ENCODE results near the gene ALDH2. TPM values are rescaled to one million over a fixed set of nuclear protein-coding genes. Genes with fewer than 3 reads are reported as not detected.

Gene ALDH2
- total RNA-seq, 4 donors from 2014 or later, result 191 to 418 (median 305) TPM

DNA sequence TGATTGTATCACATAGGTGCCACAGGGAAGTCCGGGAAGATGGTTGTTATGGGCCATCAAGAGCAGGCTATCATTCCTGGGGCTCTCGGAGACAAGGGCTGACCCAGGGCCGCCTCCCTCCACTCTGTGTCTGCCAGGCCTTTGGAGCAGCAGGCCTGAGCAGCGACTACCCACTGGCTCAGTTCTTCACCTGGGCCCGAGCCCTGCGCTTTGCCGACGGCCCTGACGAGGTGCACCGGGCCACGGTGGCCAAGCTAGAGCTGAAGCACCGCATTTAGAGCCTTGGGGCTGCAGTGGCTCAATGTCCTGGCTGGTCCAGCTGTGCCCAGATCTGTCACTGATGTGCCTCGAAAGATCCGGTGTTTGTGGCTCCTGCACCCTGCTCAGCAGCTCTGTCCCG, 10.5 kb upstream of the ALDH2 start:
- TF ChIP-seq, protein P1, sequence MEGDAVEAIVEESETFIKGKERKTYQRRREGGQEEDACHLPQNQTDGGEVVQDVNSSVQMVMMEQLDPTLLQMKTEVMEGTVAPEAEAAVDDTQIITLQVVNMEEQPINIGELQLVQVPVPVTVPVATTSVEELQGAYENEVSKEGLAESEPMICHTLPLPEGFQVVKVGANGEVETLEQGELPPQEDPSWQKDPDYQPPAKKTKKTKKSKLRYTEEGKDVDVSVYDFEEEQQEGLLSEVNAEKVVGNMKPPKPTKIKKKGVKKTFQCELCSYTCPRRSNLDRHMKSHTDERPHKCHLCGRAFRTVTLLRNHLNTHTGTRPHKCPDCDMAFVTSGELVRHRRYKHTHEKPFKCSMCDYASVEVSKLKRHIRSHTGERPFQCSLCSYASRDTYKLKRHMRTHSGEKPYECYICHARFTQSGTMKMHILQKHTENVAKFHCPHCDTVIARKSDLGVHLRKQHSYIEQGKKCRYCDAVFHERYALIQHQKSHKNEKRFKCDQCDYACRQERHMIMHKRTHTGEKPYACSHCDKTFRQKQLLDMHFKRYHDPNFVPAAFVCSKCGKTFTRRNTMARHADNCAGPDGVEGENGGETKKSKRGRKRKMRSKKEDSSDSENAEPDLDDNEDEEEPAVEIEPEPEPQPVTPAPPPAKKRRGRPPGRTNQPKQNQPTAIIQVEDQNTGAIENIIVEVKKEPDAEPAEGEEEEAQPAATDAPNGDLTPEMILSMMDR (IDR thresholded peaks at IDR 0.05; ENCODE audit: low read depth), result no peak

- TF ChIP-seq, protein P1 (IDR thresholded peaks at IDR 0.05; ENCODE audit: low read depth), result no peak
These were observed 10.1 kb upstream of the ALDH2 start for GRCh38 chr12:111756681-111757080.

GRCh38 chr12:111757361-111758119, 9.2 kb upstream of the ALDH2 start:
- TF ChIP-seq, protein P1 (IDR thresholded peaks at IDR 0.05; ENCODE audit: low read depth), result no peak

- TF ChIP-seq, protein P1 (IDR thresholded peaks at IDR 0.05; ENCODE audit: low read depth), result no peak
These were observed 8.6 kb upstream of the ALDH2 start for GRCh38 chr12:111758120-111758561.

GRCh38 chr12:111759271-111759670, 7.5 kb upstream of the ALDH2 start:
- TF ChIP-seq, protein P1 (IDR thresholded peaks at IDR 0.05; ENCODE audit: low read depth), result no peak

GRCh38 chr12:111759991-111760390, 6.7 kb upstream of the ALDH2 start:
- TF ChIP-seq, protein P1 (IDR thresholded peaks at IDR 0.05; ENCODE audit: low read depth), result no peak

DNA sequence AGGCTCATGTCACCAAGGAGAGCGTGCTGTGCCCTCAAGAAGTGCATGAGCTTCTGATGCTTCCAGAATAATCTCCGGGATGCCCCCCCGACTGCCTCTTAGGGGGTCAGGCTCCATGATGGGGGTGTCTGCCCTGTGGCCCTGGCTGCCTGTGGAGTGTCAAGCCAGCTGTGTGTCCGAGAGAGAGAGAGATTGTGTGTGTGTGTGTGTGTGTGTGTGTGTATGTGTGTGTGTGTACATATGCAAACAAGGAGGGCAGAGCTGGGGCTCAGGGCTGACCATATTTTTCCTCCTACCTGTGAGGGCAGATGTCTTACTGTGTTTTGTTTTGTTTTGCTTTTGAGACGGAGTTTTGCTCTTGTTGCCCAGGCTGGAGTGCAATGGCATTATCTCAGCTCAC, 5.6 kb upstream of the ALDH2 start:
- TF ChIP-seq, protein P1 (IDR thresholded peaks at IDR 0.05; ENCODE audit: low read depth), result no peak
